Mesothelial cell of epicardium (in vitro differentiated cells): ENCODE results near the gene CHM. TPM values are rescaled to one million over a fixed set of nuclear protein-coding genes. Genes with fewer than 3 reads are reported as not detected.

Source experiments
- microRNA-seq: library from miRNA; unstranded; fragments of <30 nt; microRNA quantifications from one replicate; pipeline ENCODE4 v1.2.0, GENCODE V29; 2021; ENCODE audit warnings: inconsistent platforms, mixed read lengths
- total RNA-seq: library from RNA; stranded (reverse); gene quantifications from 3 replicates; pipeline ENCODE4 v1.2.1, GENCODE V29; 2021

CHM gene
- total RNA-seq, 1 donor from 2014 or later: 43.2 TPM

Small RNA genes within 50 kb of the gene (microRNA-seq; reads per million reads assigned to microRNA genes)
- gene MIR1321 (not detected), gene MIR361 (7,899 reads per million, percentile 94 among the genes with 10 or more reads in this experiment)

Other genes starting within 250 kb of the CHM start
- gene DACH2, start 100.9 kb upstream of the CHM start, total RNA-seq: 13.7 to 16.3 TPM (median 15.8 TPM) in 3 replicates